GM19328 (cell line): Measurements from ENCODE around the gene ATF7.
"Not testable (repeated sequence)": the region's sequence is repeated elsewhere in the genome, so short reads cannot be mapped to it uniquely, and the experiment has no call there.

ENCODE experiments used
- ATAC-seq: cut with Tn5 transposase; IDR thresholded peaks from one replicate; pipeline ENCODE4 v1.9.1; 2021; ENCODE audit warnings: mild to moderate bottlenecking, moderate library complexity; ENCODE audit not compliant: unreplicated experiment

Gene ATF7

DNA sequence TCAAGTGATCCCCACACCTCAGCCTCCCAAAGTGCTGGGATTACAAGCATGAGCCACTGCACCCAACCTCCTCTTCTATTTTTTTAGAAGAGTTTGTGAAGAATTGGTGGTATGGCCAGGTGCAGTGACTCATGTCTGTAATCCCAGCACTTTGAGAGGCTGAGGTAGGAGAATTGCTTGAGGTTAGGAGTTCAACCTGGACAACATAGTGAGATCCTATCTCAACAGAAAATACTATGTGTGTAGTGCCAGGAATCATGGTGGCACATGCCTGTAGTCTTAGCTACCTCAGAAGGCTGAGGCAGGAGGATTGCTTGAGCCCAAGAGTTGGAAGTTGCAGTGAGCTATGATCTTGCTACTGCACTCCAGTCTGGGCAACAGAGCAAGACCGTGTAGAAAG lies 5.5 kb upstream of the ATF7 start:
- no peak for ATAC-seq

DNA sequence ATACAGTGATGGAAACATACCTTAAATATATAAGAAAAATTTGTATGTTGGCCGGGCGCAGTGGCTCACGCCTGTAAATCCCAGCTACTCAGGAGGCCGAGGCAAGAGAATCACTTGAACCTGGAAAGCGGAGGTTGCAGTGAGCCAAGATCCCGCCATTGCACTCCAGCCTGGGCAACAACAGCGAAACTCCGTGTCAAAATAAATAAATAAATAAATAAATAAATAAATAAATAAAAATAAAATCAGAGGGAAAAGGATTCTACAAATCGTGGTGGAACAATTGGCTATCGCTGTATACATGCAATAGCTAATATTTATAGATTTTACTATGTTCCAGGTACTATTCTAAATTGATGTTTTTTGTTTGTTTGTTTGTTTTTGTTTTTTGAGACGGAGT lies 1.7 kb upstream of the ATF7 start:
- ATAC-seq = no peak

DNA sequence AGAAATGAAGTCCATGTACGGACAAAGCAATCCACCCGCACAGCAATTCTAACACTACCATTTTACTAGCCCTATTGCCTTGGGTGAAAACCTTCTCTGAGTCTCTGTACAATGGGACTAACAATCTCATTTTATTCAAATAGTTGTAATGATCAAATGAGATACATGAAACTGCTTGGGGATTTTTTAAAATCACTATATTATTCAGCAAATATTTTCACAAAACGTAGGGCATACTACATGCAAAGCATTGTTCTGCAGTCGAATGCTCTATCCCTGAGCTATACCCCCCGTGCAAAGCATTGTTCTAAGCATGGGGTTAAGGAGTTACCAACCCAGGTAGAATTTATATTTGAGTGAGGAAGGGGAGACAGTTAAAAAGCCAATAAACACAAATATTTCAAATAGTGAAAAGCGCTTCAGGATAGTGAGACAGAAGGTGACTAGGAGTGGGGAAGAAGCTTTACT lies 554 bp upstream of the ATF7 start:
- ATAC-seq = no peak

DNA sequence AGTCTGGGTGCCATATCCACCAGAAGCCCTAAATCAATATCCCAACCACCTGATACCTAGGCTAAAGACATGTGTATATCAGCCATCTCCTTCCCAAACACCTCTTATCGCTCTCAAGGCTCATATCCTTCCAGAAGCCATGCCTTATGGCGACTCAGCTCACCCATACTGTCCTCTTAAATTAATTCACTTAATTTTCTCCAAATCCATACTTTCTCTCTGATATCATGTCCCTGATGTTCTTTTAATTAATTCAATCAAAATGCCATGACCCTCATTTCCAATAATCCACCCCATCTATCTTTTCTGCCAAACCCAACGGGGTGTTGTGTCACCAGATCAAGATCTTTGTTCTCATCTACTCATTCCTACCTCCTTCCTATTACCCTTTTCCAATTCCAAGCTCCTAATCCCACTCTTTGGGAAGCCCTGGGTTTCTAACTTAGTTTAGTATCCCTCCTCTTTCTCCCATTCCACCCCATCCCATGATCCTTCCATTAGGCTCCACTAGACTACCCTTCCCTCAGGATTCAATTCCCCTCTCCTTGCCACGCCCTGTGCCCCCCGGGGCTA lies 723 bp downstream of the ATF7 start:
- no peak for ATAC-seq

DNA sequence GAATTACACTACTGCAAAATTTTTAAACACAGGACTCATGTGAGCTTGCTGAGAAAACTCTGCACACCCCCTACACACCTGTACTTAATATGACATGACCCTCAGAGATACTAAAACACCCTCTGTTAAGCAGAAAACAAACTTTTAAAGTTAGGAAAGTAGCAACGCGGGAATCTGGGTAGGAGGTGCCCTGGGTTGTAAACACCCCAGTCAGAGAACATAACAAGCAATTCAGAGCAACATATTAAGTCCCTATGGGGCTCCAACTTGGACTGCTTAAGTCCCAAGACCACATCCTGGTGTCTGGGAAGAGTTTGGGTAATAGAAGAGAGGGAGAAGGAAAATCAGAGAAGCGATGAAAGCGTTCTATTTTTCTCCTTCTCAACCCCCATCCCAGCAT lies 1.2 kb downstream of the ATF7 start:
- no peak for ATAC-seq

DNA sequence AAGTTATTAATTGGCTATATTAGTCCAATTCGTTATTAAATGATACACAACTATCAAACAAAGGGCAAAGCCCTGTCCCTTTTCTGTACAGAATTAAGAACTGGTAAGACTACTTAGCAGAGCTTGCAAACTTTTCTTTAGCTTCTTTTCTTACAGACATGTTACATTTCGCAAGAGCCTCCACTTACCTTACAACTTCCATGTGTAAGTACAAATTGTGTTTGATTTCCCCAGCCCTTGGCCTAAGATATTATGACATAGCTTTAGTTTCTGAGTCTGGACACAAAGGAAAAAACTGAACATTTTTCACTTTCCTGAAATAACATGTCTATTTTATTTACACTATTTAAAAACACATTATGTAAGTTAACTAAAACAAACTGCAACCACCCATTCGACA lies 1.7 kb downstream of the ATF7 start:
- ATAC-seq = no peak

DNA sequence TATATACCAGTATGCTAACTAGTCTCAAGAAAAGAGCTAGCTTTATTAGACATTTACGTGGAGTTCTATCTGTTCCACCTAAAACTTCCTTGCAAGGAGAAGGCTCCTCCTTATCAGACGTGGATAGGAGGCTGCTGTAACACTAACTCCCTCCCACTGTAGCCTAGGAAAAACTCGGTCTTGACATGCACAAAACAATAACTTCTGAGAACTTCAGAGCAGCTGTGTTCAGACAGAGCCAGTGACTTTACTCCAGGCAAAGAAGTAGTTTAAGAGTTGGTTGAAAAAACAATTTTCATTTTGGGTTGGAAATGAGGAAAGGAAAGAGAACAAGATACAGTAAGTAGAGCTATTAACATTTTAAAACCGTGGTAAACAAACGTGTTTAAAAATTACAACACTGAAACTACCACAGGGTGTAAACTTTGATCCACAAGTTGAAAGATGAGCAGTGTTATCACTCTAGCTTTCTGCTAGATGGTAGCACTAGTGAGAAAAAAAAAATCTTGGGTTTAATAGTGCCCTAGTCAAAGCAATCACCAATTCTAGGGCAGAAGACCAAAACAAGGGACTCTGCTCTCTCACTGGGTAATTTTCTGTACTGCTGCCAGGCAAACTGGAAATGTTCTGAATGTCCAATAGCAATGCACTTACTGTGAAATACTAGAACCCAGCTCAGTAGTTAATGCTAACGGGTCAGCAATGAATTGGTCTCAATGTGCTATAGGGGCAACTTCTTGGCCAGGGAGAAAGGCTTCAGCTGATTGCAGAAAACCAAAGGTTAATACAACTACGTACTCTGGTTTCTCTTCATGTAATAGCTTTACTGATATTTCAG lies 2.4 kb downstream of the ATF7 start:
- no peak for ATAC-seq

DNA sequence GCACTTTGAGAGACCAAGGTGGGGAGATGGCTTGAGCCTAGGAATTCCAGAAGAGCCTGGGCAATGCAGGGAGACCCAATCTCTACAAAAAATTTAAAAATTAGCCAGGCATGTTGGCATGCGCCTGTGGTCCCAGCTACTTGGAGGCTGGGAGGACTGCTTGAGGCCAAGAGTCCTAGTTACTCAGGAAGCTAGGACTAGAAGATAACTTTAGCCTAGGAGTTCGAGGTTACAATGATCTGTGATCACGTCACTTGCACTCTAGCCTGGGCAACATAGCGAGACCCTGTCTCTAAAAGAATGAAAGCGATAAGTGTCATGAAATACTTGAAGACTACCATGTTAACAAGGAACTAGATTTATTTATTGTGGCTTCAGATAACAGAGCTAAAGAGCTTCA lies 3.5 kb downstream of the ATF7 start:
- ATAC-seq = no peak

DNA sequence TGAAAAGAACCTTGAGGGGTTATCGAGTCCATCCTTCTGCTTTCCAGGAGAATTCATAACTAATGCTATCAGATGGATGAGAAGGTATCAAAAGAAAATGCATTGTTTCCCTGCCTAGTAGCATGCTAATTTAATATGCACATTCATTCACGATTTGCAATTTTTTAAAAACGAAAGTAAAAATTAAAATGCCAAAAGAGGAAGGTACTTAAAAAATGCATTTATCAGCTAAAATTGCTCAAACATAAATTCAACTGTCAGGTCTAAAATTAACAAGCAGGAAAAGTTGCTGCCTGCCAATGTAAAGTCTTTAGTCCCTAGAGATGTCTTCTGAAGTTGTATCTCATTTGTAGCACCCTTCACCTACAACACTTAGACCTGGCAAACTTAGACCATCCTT lies 7.9 kb downstream of the ATF7 start:
- ATAC-seq = no peak

DNA sequence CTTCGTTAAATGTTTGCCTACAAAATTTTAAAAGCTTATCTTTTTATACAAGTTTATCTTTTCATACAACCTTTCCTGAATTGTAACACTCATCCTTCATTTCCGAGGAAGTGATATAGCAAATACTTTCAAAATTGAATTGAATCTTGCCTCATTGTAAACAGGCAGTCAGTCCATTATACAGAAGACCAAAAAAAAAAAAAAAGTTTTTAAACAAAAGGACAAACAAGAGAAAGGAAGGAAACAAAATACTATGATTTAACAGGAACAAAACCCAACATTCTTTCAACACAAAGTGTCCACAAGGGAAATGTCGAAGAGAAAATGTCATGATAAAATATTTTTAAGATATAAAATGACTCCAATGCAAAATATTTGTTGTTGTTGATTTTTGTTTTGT lies 8.5 kb downstream of the ATF7 start:
- ATAC-seq = no peak

DNA sequence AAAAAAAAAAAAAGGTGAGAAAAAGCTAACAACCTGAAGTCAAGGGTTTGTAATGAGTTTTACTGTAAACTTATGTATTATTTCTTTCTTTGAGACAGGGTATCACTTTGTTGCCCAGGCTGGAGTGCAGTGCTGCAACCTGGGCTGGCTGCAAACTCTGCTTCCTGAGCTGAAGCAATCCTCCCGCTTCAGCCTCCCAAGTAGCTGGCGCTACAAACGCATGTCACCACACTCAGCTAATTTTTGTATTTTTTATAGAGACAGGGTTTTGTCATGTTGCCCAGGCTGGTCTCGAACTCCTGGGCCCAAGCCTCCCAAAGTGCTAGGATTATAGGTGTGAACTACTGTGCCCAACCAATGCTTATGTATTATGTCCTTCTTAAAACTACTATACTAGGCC lies 9.2 kb downstream of the ATF7 start:
- no peak for ATAC-seq

DNA sequence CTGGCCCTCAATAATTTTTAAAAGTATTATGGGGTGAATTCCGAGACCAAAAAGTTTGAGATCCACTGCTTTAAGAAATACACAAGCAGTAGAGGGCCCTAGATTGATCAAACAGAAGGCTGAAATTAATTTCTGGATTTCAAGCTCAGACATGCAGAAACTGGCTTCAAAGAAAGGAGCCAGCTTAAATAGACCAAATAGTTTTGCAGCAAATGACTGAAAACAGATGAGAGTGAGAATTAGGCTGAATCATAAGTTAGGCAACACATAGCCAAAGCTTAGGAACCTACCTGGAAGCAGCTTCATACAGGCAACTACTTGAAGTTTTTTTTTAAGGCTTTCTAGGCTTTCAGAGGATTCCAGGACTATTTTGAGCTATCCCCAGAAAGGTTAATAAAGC lies 12.4 kb downstream of the ATF7 start:
- ATAC-seq = no peak

DNA sequence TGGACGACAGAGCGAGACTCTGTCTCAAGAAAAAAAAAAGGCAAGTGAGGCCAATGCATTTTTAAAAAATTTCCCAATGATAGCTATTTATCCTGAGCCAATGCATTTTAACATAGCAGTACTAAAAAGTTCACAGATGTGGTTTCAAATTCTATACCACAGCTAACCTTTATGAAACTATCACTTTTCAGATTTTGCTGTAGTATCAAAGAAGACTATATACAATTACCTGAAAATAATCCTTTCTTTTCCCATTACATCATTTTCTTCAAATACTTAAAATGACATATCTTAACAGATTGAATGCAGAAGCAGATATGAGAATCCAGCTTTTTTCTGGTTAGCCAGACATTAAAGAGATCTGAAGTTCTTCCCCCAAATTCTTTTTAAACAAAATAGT lies 13.2 kb downstream of the ATF7 start:
- no peak for ATAC-seq

DNA sequence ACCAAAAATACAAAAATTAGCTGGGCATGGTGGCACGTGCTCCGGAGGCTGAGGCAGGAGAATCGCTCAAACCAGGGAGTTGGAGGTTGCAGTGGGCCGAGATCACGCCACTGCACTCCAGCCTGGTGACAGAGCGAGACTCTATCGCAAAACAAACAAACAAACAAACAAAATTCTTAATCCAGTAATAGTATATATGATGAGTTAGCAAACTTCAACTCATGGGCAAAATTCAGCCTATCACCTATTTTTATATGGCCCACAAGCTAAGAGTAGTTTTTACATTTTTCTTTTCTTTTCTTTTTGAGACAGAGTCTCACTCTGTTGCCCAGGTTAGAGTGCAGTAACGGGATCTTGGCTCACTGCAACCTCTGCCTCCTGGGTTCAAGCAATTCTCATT lies 14.9 kb downstream of the ATF7 start:
- ATAC-seq = no peak

DNA sequence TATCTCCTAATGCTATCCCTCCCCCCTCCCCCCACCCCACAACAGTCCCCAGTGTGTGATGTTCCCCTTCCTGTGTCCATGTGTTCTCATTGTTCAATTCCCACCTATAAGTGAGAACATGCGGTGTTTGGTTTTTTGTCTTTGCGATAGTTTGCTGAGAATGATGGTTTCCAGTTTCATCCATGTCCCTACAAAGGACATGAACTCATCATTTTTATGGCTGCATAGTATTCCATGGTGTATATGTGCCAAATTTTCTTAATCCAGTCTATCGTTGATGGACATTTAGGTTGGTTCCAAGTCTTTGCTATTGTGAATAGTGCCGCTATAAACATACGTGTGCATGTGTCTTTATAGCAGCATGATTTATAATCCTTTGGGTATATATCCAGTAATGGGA lies 19.5 kb downstream of the ATF7 start:
- ATAC-seq = not testable (repeated sequence)

DNA sequence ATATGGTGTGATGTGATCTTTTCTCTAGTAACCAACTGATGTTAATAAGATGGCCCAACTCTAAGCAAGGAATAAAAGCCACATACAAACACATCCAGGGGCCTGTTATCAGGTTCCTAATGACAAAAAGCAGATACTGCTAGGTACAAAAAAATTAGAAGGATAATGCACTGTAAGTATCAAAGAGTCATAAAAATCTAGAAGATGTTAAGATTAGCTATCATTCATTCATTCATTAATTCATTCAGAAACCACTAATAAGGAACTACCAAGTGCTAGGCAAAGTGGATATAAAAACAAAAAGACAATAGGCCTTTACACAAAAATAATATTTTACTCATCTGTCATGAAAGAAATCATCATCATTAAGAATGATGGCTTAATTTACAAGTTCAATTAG lies 21.6 kb downstream of the ATF7 start:
- no peak for ATAC-seq

DNA sequence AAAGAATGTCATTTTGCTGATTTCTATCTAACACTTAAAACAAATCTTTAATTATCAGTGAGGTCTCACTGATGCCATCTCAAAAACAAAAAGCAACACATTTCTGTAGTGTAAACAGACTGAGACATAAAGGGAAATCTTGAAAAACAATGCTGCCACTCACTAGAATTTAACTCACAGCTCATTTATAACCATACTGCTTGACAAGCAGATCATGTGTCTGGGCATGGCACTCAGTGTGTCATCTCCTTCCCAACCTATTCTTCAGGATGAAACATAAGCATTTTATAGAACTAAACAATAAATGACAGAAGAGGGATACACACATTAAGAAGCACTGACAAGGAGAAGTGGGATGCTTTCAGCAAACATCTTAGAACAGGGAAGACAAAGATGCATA lies 22.4 kb downstream of the ATF7 start:
- no peak for ATAC-seq

DNA sequence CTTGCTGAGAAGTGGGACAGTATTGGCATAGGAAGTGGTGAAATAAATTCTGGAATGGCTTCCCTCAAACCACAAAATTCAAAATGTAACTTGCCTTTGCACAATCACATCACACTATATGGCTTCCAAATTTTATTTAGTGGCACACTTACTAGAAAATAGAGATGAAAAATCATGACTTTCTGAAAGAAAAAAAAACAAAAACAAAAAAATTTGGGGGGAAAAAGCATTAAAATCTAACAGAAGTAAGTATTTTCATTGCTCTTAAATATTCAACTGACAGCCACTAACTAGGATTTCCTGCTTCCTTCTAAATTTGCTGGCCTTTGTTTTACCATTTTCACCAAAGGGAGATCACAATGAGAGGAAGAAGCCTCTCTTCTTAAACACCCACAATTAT lies 23.0 kb downstream of the ATF7 start:
- ATAC-seq = no peak

DNA sequence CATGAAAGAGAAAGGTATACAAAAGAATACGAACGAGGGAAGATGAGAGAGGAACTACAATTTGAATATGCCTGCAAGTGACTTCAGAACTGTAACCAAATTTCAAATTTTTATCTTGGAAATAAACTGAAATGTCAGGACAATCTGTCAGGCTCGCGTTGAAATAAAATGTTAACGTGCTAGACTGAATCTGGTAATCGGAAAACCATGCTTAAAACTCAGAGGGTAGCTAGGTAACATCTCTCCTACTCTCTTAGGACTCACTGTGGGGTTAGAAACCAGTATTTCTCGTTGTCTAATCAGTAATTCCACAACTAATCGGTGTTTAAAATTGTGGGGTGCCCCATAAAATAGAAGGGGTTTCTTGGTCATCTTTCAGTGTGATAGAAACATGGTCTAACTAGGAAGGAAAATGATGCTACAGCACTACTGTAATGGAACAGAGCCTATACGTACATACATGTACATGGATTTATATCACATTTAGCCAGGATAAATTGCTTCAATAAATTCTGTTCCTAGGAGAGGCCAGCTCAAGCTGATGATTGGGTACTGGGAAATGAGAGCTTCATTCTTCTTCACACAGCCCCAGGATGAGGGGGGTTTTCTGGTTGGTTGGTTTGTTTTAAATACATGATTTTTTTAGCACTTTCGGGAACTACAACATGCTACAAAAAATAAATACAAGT lies 23.9 kb downstream of the ATF7 start:
- no peak for ATAC-seq

DNA sequence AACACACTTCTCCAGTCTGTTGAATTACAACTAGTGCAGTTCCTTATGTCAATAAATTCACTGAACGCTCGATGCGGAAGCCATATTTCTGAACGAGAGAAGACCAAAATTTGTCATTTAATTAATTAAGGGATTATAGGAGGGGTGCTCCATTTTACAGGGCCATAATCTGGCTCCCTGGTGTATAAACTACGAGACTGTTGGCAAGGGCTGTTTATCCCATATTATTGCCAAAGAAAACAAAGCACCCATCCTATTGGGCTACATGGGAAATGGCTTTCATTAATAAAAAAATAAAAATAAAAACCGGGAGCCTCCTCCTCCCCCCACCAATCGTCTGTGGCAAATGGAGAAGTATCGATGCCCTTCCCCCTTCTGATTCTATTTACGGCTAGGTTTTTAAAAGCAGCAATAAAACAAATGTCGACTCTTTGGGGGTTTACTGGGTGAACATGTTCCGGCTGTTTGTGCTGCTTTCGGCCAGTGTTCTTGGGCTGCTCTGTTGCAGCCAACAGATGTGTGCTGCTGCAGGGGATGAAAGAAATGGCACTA lies 24.8 kb downstream of the ATF7 start:
- ATAC-seq = no peak

DNA sequence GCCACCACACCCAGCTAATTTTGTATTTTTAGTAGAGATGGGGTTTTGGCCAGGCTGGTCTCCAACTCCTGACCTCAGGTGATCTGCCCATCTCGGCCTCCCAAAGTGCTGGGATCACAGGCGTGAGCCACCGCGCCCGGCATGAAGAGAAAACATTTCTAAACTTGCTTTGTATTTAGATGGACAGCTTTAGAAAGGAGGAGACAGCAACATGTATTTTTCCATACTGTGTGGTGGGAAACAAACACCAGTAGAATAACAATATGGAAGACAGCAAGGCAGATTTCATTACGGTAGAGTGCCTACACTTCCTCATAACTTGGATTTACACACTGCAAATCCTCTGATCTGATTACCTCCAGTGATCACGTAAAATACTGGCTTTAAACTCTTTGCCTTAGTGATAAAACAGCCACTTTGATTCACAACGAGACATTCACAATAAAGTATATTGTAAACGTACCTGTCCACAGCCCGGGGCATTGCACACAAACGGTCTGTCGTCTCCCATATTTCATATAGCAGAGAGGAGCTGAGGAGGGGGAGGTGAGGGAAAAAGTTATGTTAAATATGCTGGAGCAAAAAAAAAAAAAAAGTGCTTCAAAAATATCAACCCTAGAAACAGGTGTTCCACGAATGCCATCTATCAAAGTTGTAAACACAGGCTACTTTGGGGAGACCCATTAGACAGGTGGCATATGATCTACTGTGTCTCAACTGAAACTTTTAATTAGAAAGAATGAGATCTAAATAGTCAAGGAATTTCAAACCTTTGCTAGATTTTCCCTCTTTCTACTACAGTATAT lies 25.5 kb downstream of the ATF7 start:
- no peak for ATAC-seq
